GM10266 (cell line): Measurements from ENCODE around the gene DCP1B.

Source experiments
- DNase-seq: peaks from one replicate; pipeline ENCODE4 v3.0.0; 2012; ENCODE audit errors: extremely low spot score
- TF ChIP-seq, protein P1 (sequence below): IDR thresholded peaks from 2 replicates; pipeline ENCODE4 v1.5.1; 2012; ENCODE audit warnings: mild to moderate bottlenecking, low read depth; ENCODE audit not compliant: control insufficient read depth, insufficient read depth; ENCODE audit errors: missing control alignments

The DCP1B gene

GRCh38 chr12:2029851-2030250, 25.6 kb upstream of the DCP1B start:
- TF ChIP-seq, protein P1, sequence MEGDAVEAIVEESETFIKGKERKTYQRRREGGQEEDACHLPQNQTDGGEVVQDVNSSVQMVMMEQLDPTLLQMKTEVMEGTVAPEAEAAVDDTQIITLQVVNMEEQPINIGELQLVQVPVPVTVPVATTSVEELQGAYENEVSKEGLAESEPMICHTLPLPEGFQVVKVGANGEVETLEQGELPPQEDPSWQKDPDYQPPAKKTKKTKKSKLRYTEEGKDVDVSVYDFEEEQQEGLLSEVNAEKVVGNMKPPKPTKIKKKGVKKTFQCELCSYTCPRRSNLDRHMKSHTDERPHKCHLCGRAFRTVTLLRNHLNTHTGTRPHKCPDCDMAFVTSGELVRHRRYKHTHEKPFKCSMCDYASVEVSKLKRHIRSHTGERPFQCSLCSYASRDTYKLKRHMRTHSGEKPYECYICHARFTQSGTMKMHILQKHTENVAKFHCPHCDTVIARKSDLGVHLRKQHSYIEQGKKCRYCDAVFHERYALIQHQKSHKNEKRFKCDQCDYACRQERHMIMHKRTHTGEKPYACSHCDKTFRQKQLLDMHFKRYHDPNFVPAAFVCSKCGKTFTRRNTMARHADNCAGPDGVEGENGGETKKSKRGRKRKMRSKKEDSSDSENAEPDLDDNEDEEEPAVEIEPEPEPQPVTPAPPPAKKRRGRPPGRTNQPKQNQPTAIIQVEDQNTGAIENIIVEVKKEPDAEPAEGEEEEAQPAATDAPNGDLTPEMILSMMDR = no peak

GRCh38 chr12:2027351-2027750, 23.1 kb upstream of the DCP1B start:
- TF ChIP-seq, protein P1 = no peak
- DNase-seq = no peak

More at GRCh38 chr12:2029851-2030250, 25.6 kb upstream of the DCP1B start:
- DNase-seq = no peak

GRCh38 chr12:2023365-2023764, 19.1 kb upstream of the DCP1B start:
- DNase-seq = no peak

DNA sequence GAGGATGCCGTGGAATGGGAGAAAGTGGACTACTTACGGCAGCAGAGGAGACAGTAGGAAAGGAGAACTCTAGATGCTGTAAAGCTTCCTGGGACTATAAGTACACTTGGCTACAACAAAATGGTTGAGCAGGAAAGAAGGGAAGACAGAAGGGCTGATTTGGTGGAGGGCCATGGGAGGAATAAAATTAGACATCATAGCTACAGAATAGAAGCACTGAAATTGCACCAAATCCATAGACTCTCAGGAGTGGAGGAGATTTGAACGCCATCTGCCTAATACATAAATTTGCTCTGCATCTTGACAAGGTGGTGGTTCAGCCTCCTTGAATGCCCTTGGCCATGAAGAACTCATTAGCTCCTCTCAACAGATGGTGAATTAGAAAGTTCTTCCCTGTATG, 16.3 kb upstream of the DCP1B start:
- DNase-seq = no peak
- TF ChIP-seq, protein P1 = no peak

More at GRCh38 chr12:2023365-2023764, 19.1 kb upstream of the DCP1B start:
- TF ChIP-seq, protein P1 = no peak

DNA sequence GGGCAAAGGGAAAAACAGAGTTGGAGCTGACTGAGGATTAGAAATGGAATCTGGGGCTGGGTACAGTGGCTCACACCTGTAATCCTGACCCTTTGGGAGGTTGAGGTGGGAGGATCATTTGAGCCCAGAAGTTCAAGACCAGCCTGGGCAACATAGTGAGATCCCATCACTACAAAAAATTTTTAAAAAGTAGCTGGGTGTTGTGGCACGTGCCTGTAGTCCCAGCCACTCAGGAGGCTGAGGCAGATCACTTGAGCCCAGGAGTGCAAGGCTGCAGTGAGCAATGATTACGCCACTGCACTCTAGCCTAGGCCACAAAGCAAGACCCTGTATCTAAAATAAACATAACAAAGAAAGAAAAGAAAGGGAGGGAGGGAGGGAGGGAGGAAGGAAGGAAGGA, 14.9 kb upstream of the DCP1B start:
- no peak for DNase-seq
- TF ChIP-seq, protein P1 = no peak

- DNase-seq = no peak
- TF ChIP-seq, protein P1 = no peak
Measured at GRCh38 chr12:2018391-2018790, 14.1 kb upstream of the DCP1B start.

DNA sequence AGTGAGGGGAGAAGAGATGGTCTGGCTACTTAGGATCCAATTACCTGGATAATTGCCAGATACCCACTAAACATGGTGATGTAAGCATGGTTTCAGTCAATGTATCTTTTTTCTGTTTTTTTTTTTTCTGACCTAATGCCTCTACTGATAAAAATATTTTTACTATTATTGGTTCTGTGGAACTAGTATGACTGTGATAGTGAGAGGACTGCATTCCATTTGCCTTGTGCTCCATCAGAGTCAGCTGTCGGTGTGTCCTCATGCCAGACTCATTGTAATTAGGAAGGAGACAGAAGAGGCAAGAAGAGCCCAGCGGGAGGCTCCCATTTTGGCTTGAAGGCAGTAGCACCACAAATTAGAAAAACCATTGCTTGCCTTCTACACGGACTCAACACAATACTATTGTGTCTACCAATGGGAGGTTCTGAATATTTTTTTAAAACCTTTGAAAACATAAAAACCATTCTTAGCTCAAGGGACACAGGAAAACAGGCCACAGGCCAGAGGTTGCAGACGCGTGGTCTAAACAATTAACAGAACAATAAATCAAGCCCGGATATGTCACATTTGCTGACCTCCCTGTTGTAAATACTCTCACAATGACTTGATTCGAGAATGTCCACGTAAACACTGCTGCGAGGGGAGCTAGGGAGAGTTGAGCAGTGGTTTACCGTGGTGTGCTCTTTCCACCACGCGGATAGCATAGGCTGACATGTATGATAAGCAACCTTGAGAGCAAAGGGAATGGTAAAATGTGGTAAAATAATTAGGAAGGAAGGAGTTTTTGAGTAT, 13.5 kb upstream of the DCP1B start:
- DNase-seq = no peak
- TF ChIP-seq, protein P1 = no peak
